H9 (cell line): ENCODE data around the gene PHTF1. TPM values are rescaled to one million over a fixed set of nuclear protein-coding genes. Genes with fewer than 3 reads are reported as not detected.

Source experiments
- DNase-seq: peaks from one replicate; pipeline ENCODE4 v3.0.0-alpha.2; 2017
- H2AFZ ChIP-seq: one replicate; pipeline ENCODE4 v1.6.1; 2013; ENCODE audit warnings: mild to moderate bottlenecking, low read length, control low read depth, moderate library complexity
- H2AK5ac ChIP-seq: 2 replicates; pipeline ENCODE4 v1.6.1; 2013; ENCODE audit warnings: low read length, control low read depth, mixed read lengths; ENCODE audit not compliant: insufficient read length
- H2BK120ac ChIP-seq: one replicate; pipeline ENCODE4 v1.6.1; 2013; ENCODE audit warnings: low read depth, mild to moderate bottlenecking, low read length, control low read depth, inconsistent platforms; ENCODE audit not compliant: poor library complexity, severe bottlenecking
- H2BK12ac ChIP-seq: 2 replicates; pipeline ENCODE4 v1.6.1; 2013; ENCODE audit warnings: low read length, control low read depth, mixed read lengths, low read depth; ENCODE audit not compliant: insufficient read length
- H2BK15ac ChIP-seq: 2 replicates; pipeline ENCODE4 v1.6.1; 2013; ENCODE audit warnings: low read depth, low read length, control low read depth
- H2BK20ac ChIP-seq: one replicate; pipeline ENCODE4 v1.6.1; 2013; ENCODE audit warnings: low read depth, mild to moderate bottlenecking, low read length, control low read depth, inconsistent platforms; ENCODE audit not compliant: poor library complexity, severe bottlenecking
- H2BK5ac ChIP-seq: 2 replicates; pipeline ENCODE4 v1.6.1; 2013; ENCODE audit warnings: low read length, control low read depth, mixed read lengths; ENCODE audit not compliant: insufficient read length
- H3K14ac ChIP-seq: 2 replicates; pipeline ENCODE4 v1.6.1; 2013; ENCODE audit warnings: low read length, control low read depth; ENCODE audit not compliant: insufficient read depth
- H3K18ac ChIP-seq: 2 replicates; pipeline ENCODE4 v1.6.1; 2013; ENCODE audit warnings: low read depth, mild to moderate bottlenecking, mixed read lengths, low read length, control low read depth; ENCODE audit not compliant: insufficient read length
- H3K23ac ChIP-seq: 2 replicates; pipeline ENCODE4 v1.6.1; 2013; ENCODE audit warnings: low read length, control low read depth, mixed read lengths, low read depth; ENCODE audit not compliant: insufficient read length
- H3K23me2 ChIP-seq: 2 replicates; pipeline ENCODE4 v1.6.1; 2013; ENCODE audit warnings: low read depth, mild to moderate bottlenecking, mixed read lengths, low read length, control low read depth; ENCODE audit not compliant: insufficient read length, poor library complexity, severe bottlenecking
- H3K27ac ChIP-seq: 2 replicates; pipeline ENCODE4 v1.5.1; 2013; ENCODE audit warnings: low read length, control low read depth, mixed read lengths, low read depth; ENCODE audit not compliant: insufficient read length
- H3K27me3 ChIP-seq: 2 replicates; pipeline ENCODE4 v1.6.1; 2013; ENCODE audit warnings: low read length, control low read depth, inconsistent platforms; ENCODE audit not compliant: insufficient read depth
- H3K4ac ChIP-seq: 2 replicates; pipeline ENCODE4 v1.6.1; 2013; ENCODE audit warnings: low read depth, mild to moderate bottlenecking, control low read depth, inconsistent platforms, low read length, moderate library complexity
- H3K4me1 ChIP-seq: 2 replicates; pipeline ENCODE4 v1.6.1; 2013; ENCODE audit warnings: low read length, control low read depth, inconsistent platforms; ENCODE audit not compliant: insufficient read depth
- H3K4me2 ChIP-seq: 2 replicates; pipeline ENCODE4 v1.6.1; 2013; ENCODE audit warnings: low read length, control low read depth, mixed read lengths; ENCODE audit not compliant: insufficient read length, insufficient read depth
- H3K56ac ChIP-seq: 2 replicates; pipeline ENCODE4 v1.6.1; 2013; ENCODE audit warnings: low read depth, mild to moderate bottlenecking, mixed read lengths, low read length, control low read depth; ENCODE audit not compliant: insufficient read length
- H3K79me1 ChIP-seq: 2 replicates; pipeline ENCODE4 v1.6.1; 2013; ENCODE audit warnings: low read depth, mild to moderate bottlenecking, moderate library complexity, low read length, control low read depth, inconsistent platforms; ENCODE audit not compliant: insufficient read depth, poor library complexity, severe bottlenecking
- H3K79me2 ChIP-seq: 2 replicates; pipeline ENCODE4 v1.6.1; 2013; ENCODE audit warnings: low read length, control low read depth, inconsistent platforms; ENCODE audit not compliant: insufficient read depth
- H3K9ac ChIP-seq: 2 replicates; pipeline ENCODE4 v1.6.1; 2013; ENCODE audit warnings: low read length, control low read depth, mixed read lengths; ENCODE audit not compliant: insufficient read length; ENCODE audit errors: extremely low read depth
- H3K9me3 ChIP-seq: one replicate; pipeline ENCODE4 v1.6.1; 2013; ENCODE audit warnings: low read depth, low read length, inconsistent platforms; ENCODE audit not compliant: control insufficient read depth
- H3T11ph ChIP-seq: one replicate; pipeline ENCODE4 v1.6.1; 2013; ENCODE audit warnings: mild to moderate bottlenecking, low read length, control low read depth, inconsistent platforms
- H4K20me1 ChIP-seq: one replicate; pipeline ENCODE4 v1.6.1; 2013; ENCODE audit not compliant: control insufficient read depth, insufficient read length, insufficient read depth
- H4K5ac ChIP-seq: 2 replicates; pipeline ENCODE4 v1.6.1; 2013; ENCODE audit warnings: low read depth, mild to moderate bottlenecking, mixed read lengths, low read length, control low read depth; ENCODE audit not compliant: insufficient read length
- H4K8ac ChIP-seq: replicated peaks from 2 replicates; pipeline ENCODE4 v1.6.1; 2013; ENCODE audit warnings: low read length, control low read depth, mixed read lengths, low read depth; ENCODE audit not compliant: insufficient read length
- H4K91ac ChIP-seq: 2 replicates; pipeline ENCODE4 v1.6.1; 2013; ENCODE audit warnings: low read depth, mild to moderate bottlenecking, moderate library complexity, mixed read lengths, low read length, control low read depth; ENCODE audit not compliant: insufficient read length
- H3K27ac Mint-ChIP-seq, 3 experiments: 2 replicates in 2 of 3; 3 replicates in 1 of 3; pipeline ENCODE4 v1.8.0; 2020 to 2021; ENCODE audit warnings: mixed read lengths in 3 of 3, mild to moderate bottlenecking in 1 of 3, moderate library complexity in 1 of 3
- H3K27me3 Mint-ChIP-seq: 2 replicates; pipeline ENCODE4 v1.8.0; 2021; ENCODE audit warnings: low read depth, mild to moderate bottlenecking, moderate library complexity, mixed read lengths
- H3K36me3 Mint-ChIP-seq, 3 experiments: 2 replicates in 2 of 3; 3 replicates in 1 of 3; pipeline ENCODE4 v1.8.0; 2020 to 2021; ENCODE audit warnings: low read depth in 3 of 3, mixed read lengths in 3 of 3; ENCODE audit not compliant: insufficient read depth in 1 of 3
- H3K4me1 Mint-ChIP-seq, 2 experiments: 2 replicates each; pipeline ENCODE4 v1.8.0; 2020; ENCODE audit warnings: mixed read lengths in 2 of 2
- H3K4me3 Mint-ChIP-seq, 2 experiments: 2 replicates in 1 of 2; 3 replicates in 1 of 2; pipeline ENCODE4 v1.8.0; 2020 to 2021; ENCODE audit warnings: mild to moderate bottlenecking in 2 of 2, mixed read lengths in 2 of 2, moderate library complexity in 1 of 2
- H3K9me3 Mint-ChIP-seq, 2 experiments: 2 replicates in 1 of 2; 3 replicates in 1 of 2; pipeline ENCODE4 v1.8.0; 2020; ENCODE audit warnings: mild to moderate bottlenecking in 2 of 2, mixed read lengths in 2 of 2, moderate library complexity in 1 of 2
- CTCF ChIP-seq: fragments of 200-600 bp; sonication (generic); conservative IDR thresholded peaks from 3 replicates; pipeline ENCODE4 v1.8.0; 2021; ENCODE audit warnings: antibody characterized with exemption, mild to moderate bottlenecking
- WGBS: extraction: QIAGEN DNeasy Blood & Tissue Kit; methylation state at CpG from one replicate; pipeline ENCODE4 v1.1.7; 2013; ENCODE audit warnings: missing lambda C conversion rate, low lambda C conversion rate, mixed read lengths; ENCODE audit not compliant: insufficient read length; ENCODE audit errors: extremely low coverage; 5-methylcytosine and 5-hydroxymethylcytosine counted together
- total RNA-seq: library from RNA; stranded (reverse); gene quantifications from 2 replicates; pipeline ENCODE4 v1.2.1, GENCODE V29; 2021

The PHTF1 gene
- total RNA-seq, 1 experiment from 2014 or later = 28.4 TPM

- H3K79me2 ChIP-seq = no peaks in the 10 kb centered on the region
- Mint-ChIP-seq H3K4me1 (peaks cover 0 to 5% of the 10 kb centered on the region in 2 experiments; a peak in 1 of 4 replicates), H3K9me3 (peaks cover 0 to 3% of the 10 kb centered on the region in 2 experiments; a peak in 1 of 5 replicates), H3K27ac (no peak overlapping the region), H3K27me3 (no peaks in the 10 kb centered on the region), H3K36me3 (peaks cover 29 to 50% (median 43%) of the 10 kb centered on the region in 3 experiments; a peak in 6 of 7 replicates), H3K4me3 (no peak overlapping the region)
- H2BK12ac ChIP-seq = no peak overlapping the region
- H4K91ac ChIP-seq = no peak overlapping the region
- H2BK5ac ChIP-seq = no peak overlapping the region
- H3K23me2 ChIP-seq = no peaks in the 10 kb centered on the region
- TF ChIP-seq CTCF = no peak
- H3K27ac ChIP-seq = no peak overlapping the region
- H3K9me3 ChIP-seq = no peaks in the 10 kb centered on the region
- no peak overlapping the region for H3K18ac ChIP-seq
- whole genome bisulfite sequencing = no CpG with 5 or more reads among the region's 1 CpG
- no peak overlapping the region for H3K4ac ChIP-seq
- H3K4me2 ChIP-seq = no peak overlapping the region
- no peak overlapping the region for H2AFZ ChIP-seq
- no peak overlapping the region for H4K5ac ChIP-seq
- no peak overlapping the region for H3K56ac ChIP-seq
- H2AK5ac ChIP-seq = no peak overlapping the region
- H3K23ac ChIP-seq = no peak overlapping the region
- H2BK15ac ChIP-seq = no peak overlapping the region
- no peaks in the 10 kb centered on the region for H3K79me1 ChIP-seq
- DNase-seq = no peak
- no peak overlapping the region for H3T11ph ChIP-seq
- no peak overlapping the region for H2BK120ac ChIP-seq
- no peak overlapping the region for H3K9ac ChIP-seq
- H3K27me3 ChIP-seq = no peaks in the 10 kb centered on the region
- H3K14ac ChIP-seq = no peak overlapping the region
- no peak overlapping the region for H2BK20ac ChIP-seq
- H4K8ac ChIP-seq = no peak overlapping the region
- no peaks in the 10 kb centered on the region for H3K4me1 ChIP-seq
- H4K20me1 ChIP-seq = no peaks in the 10 kb centered on the region
Measured at GRCh38 chr1:113751516-113751915, 7.8 kb downstream of the PHTF1 start.
